Heart right ventricle (tissue), 16 donors: ENCODE data around the gene NBEAL2. TPM values are rescaled to one million over a fixed set of nuclear protein-coding genes. Genes with fewer than 3 reads are reported as not detected.
A peak's percentile ranks its signal among the peaks of the same experiment; 100 is the strongest.

ENCODE experiments used
- ATAC-seq, 8 donors: fragments of 200-7000 bp; cut with Tn5 transposase; one replicate each; pipeline ENCODE4 v1.9.1; 2020; ENCODE audit warnings: mild to moderate bottlenecking in 8 of 8, moderate library complexity in 8 of 8, moderate number of reproducible peaks in 1 of 8
- DNase-seq, 2 donors: peaks; one replicate each; pipeline ENCODE4 v3.0.0-alpha.2; 2020
- H3K27ac ChIP-seq, 10 donors: fragments of 200-600 bp; sonication (generic) in 2 of 10; one replicate each; pipeline versions ENCODE4 v1.5.0 to v1.8.0; 2020 to 2022; ENCODE audit warnings: mild to moderate bottlenecking in 3 of 10
- H3K27me3 ChIP-seq, 7 donors: fragments of 200-600 bp; one replicate each; pipeline ENCODE4 v1.8.0; 2021 to 2022; ENCODE audit warnings: mild to moderate bottlenecking in 2 of 7
- H3K36me3 ChIP-seq, 9 donors: fragments of 200-600 bp; sonication (generic) in 1 of 9; one replicate each; pipeline versions ENCODE4 v1.5.0 to v1.8.0; 2020 to 2022; ENCODE audit warnings: mild to moderate bottlenecking in 2 of 9
- H3K4me1 ChIP-seq, 9 donors: fragments of 200-600 bp; sonication (generic) in 1 of 9; one replicate each; pipeline versions ENCODE4 v1.5.0 to v1.8.0; 2020 to 2022; ENCODE audit warnings: mild to moderate bottlenecking in 4 of 9
- H3K4me3 ChIP-seq, 10 donors: fragments of 200-600 bp; sonication (generic) in 2 of 10; one replicate each; pipeline versions ENCODE4 v1.5.0 to v1.8.0; 2020 to 2022; ENCODE audit warnings: mild to moderate bottlenecking in 7 of 10, moderate library complexity in 2 of 10
- H3K9me3 ChIP-seq, 11 donors: fragments of 200-600 bp in 10 of 11; sonication (generic) in 2 of 11; one replicate each; pipeline versions ENCODE4 v1.5.0 to v1.8.0; 2013 to 2022; ENCODE audit warnings: mild to moderate bottlenecking in 2 of 11, control low read depth in 1 of 11, moderate library complexity in 1 of 11
- CTCF ChIP-seq, 9 donors: fragments of 200-600 bp; sonication (generic) in 2 of 9; IDR thresholded peaks; one replicate each; pipeline versions ENCODE4 v1.5.0 to v1.8.0; 2021 to 2022; ENCODE audit warnings: antibody characterized with exemption in 9 of 9, mild to moderate bottlenecking in 5 of 9, moderate library complexity in 1 of 9
- WGBS, 2 donors: extraction: QIAGEN DNeasy Blood & Tissue Kit; methylation state at CpG; one replicate each; pipeline ENCODE4 v1.1.7; 2013; ENCODE audit warnings: inconsistent platforms in 1 of 2; 5-methylcytosine and 5-hydroxymethylcytosine counted together
- intact Hi-C, 10 donors: fragments of 100-400 bp; cut with DNase I; formaldehyde crosslinking; loops; one replicate each; pipeline versions ENCODE4 v1.11.1 to v1.14.2; 2022
- polyA plus RNA-seq, 2 donors: library from polyadenylated mRNA; stranded (reverse); fragments of 200-250 nt; gene quantifications; one replicate each; pipeline ENCODE4 v1.2.3, GENCODE V29; 2013
- total RNA-seq, 10 donors: library from RNA; stranded (reverse); fragmentation: NEBNext Ultra II Directional in 3 of 10; extraction: Animal tissue kit (Norgen Biotek cat#: 25700) in 3 of 10; gene quantifications; one replicate each; pipeline versions ENCODE4 v1.2.1 to v1.2.4, GENCODE V29; 2021 to 2023
- donor health status: Arrhythmogenic right ventricular cardiomyopathy.
- donor health status: ischemic (EF 13 %, LVEDD 7.1; RV severe dilation, severe dysfunction).
- donor health status: healthy with polysubstance abuse.
- donor health status: DM: no; HTN: yes; CAD: no.
- donor health status: DM: no; HTN: no; CAD: no.
- donor health status: ischemic (EF 25% LVEDD 6.9; RV normal size, moderate dysfunction).
- donor health status: ischemic (EF 25% LVEDD 5.7; RV mildly dilated, moderate dysfunction).
- donor health status: healthy.
- donor health status: DM: yes; HTN: yes; CAD: no.
- donor health status: Ischemic cardiomyopathy.
- donor health status: ischemic (EF 35%, LVEDD 5.7; RV mildly dilated, moderate dysfunction).
- donor health status: nonischemic (EF 11% LVEDD 7.7; RV severe dilation, severe dysfunction).
- donor health status: DM: yes; HTN: yes; CAD: no.
- donor health status: PGD.
- donor health status: ischemic (EF 29% LVEDD 5.4; RV normal size, mild dysfunction).
- donor health status: nonischemic (EF 23%, LVEDD 6.1; RV moderate dilation, normal function).

The NBEAL2 gene
- total and polyA plus RNA-seq, 12 donors = 7.6 to 51.1 (median 13.7) TPM

GRCh38 chr3:46989146-46989810, 9.8 kb downstream of the NBEAL2 start:
- peak in 1 of 2 donors; percentile 13 for DNase-seq
- H3K9me3 ChIP-seq = no peaks in the 10 kb centered on the region
- H3K27ac ChIP-seq = peak overlapping the region in 1 of 10 donors; percentile 90
- H3K4me3 ChIP-seq = peak overlapping the region in 1 of 10 donors; percentile 53
- H3K4me1 ChIP-seq = peaks cover 6 to 71% (median 20%) of the 10 kb centered on the region in 9 donors
- WGBS, 2 donors = 90% methylated on average over 17 of the region's 17 CpGs
- peaks cover 0 to 55% (median 0%) of the 10 kb centered on the region in 9 donors for H3K36me3 ChIP-seq
- intact Hi-C loops = no loop called here
- ATAC-seq = no peak
- TF ChIP-seq CTCF (IDR thresholded peaks at IDR 0.05) = no peak
- no peaks in the 10 kb centered on the region for H3K27me3 ChIP-seq

- Histone ChIP-seq H3K36me3 (peaks cover 0 to 70% (median 0%) of the 10 kb centered on the region in 9 donors), H3K9me3 (no peaks in the 10 kb centered on the region), H3K27me3 (no peaks in the 10 kb centered on the region), H3K27ac (peak overlapping the region in 1 of 10 donors; percentile 90), H3K4me3 (no peak overlapping the region), H3K4me1 (peaks cover 6 to 58% (median 19%) of the 10 kb centered on the region in 9 donors)
- ATAC-seq = peak in 1 of 8 donors; percentile 26
- TF ChIP-seq CTCF (IDR thresholded peaks at IDR 0.05) = no peak
- intact Hi-C loops = loop anchor here in 4 of 10 donors (10.0 kb wide), 2 partner anchors 66 to 286 kb away; partner anchors contain the start of gene TMIE (in 4 of the 4)
- 84 to 87% methylated on average over 11 of the region's 11 CpGs for WGBS, 2 donors
- peak in 1 of 2 donors; percentile 39 for DNase-seq
These were observed 11.3 kb downstream of the NBEAL2 start for GRCh38 chr3:46990573-46991374.

- Histone ChIP-seq H3K27ac (peak overlapping the region in 1 of 10 donors; percentile 90), H3K4me3 (no peak overlapping the region), H3K4me1 (peaks cover 6 to 51% (median 17%) of the 10 kb centered on the region in 9 donors), H3K27me3 (no peaks in the 10 kb centered on the region), H3K9me3 (no peaks in the 10 kb centered on the region), H3K36me3 (peaks cover 0 to 77% (median 0%) of the 10 kb centered on the region in 9 donors)
- 91 to 94% methylated on average over 16 of the region's 16 CpGs for WGBS, 2 donors
- intact Hi-C loops = loop anchor here in 4 of 10 donors (10.0 kb wide), 2 partner anchors 67 to 287 kb away; partner anchors contain the start of gene TMIE (in 4 of the 4)
- TF ChIP-seq CTCF (IDR thresholded peaks at IDR 0.05) = no peak
- DNase-seq = peak in 1 of 2 donors; percentile 4
- ATAC-seq = no peak
These were observed 12.1 kb downstream of the NBEAL2 start for GRCh38 chr3:46991406-46992165.

GRCh38 chr3:46992231-46992630, 12.8 kb downstream of the NBEAL2 start:
- intact Hi-C loops = loop anchor here in 4 of 10 donors (10.0 kb wide), 2 partner anchors 67 to 287 kb away; partner anchors contain the start of gene TMIE (in 4 of the 4)
- H3K27me3 ChIP-seq = no peaks in the 10 kb centered on the region
- no peaks in the 10 kb centered on the region for H3K9me3 ChIP-seq
- peaks cover 3 to 51% (median 10%) of the 10 kb centered on the region in 9 donors for H3K4me1 ChIP-seq
- peak in 1 of 2 donors; percentile 6 for DNase-seq
- TF ChIP-seq CTCF (IDR thresholded peaks at IDR 0.05) = no peak
- 88 to 90% methylated on average over 9 of the region's 9 CpGs for WGBS, 2 donors
- ATAC-seq = no peak
- no peak overlapping the region for H3K4me3 ChIP-seq
- peaks cover 0 to 82% (median 0%) of the 10 kb centered on the region in 9 donors for H3K36me3 ChIP-seq
- H3K27ac ChIP-seq = no peak overlapping the region
